H1 (cell line): ENCODE results near the gene PRMT3. TPM values are rescaled to one million over a fixed set of nuclear protein-coding genes. Genes with fewer than 3 reads are reported as not detected.

ENCODE experiments used
- CTCF ChIA-PET: fragments of 300-600 bp; sonication (Branson Sonifier 250); formaldehyde crosslinking; loops from one replicate; lab custom pipeline; 2021; ENCODE audit not compliant: partially characterized antibody; lab: Charles Lee
- POLR2A ChIA-PET: fragments of 300-600 bp; sonication (Branson Sonifier 250); formaldehyde crosslinking; loops from one replicate; lab custom pipeline; 2021; ENCODE audit warnings: inconsistent platforms; ENCODE audit not compliant: partially characterized antibody; lab: Charles Lee
- DNase-seq, 2 experiments: peaks; one replicate each; pipeline versions ENCODE4 v3.0.0 to v3.0.0-alpha.2; 2010 to 2022; ENCODE audit warnings: low spot score in 2 of 2, low read depth in 1 of 2, mixed read lengths in 1 of 2
- FAIRE-seq: peaks from 2 replicates; lab custom pipeline; 2011; peaks lifted over from hg19 to GRCh38; lab: Jason Lieb, UNC
- H2AFZ ChIP-seq: 2 replicates; pipeline ENCODE4 v1.8.1; 2012; ENCODE audit warnings: low read length, inconsistent platforms
- H2AK5ac ChIP-seq: 2 replicates; pipeline ENCODE4 v1.6.1; 2013; ENCODE audit warnings: low read depth, low read length
- H2BK120ac ChIP-seq: replicated peaks from 2 replicates; pipeline ENCODE3; 2013; ENCODE audit warnings: low read depth, low read length, inconsistent platforms
- H2BK12ac ChIP-seq: 2 replicates; pipeline ENCODE4 v1.6.1; 2013; ENCODE audit warnings: low read depth, low read length
- H2BK15ac ChIP-seq: 2 replicates; pipeline ENCODE4 v1.6.1; 2013; ENCODE audit warnings: low read length
- H2BK20ac ChIP-seq: 2 replicates; pipeline ENCODE4 v1.6.1; 2013; ENCODE audit warnings: low read length
- H2BK5ac ChIP-seq: 2 replicates; pipeline ENCODE4 v1.6.1; 2013; ENCODE audit warnings: low read depth, low read length
- H3K14ac ChIP-seq: 2 replicates; pipeline ENCODE4 v1.6.1; 2013; ENCODE audit warnings: inconsistent platforms; ENCODE audit not compliant: insufficient read length
- H3K18ac ChIP-seq: 2 replicates; pipeline ENCODE4 v1.6.1; 2013; ENCODE audit warnings: low read length; ENCODE audit errors: extremely low read depth
- H3K23ac ChIP-seq: 2 replicates; pipeline ENCODE4 v1.6.1; 2013; ENCODE audit warnings: inconsistent platforms; ENCODE audit not compliant: insufficient read length
- H3K23me2 ChIP-seq: 2 replicates; pipeline ENCODE4 v1.6.1; 2013; ENCODE audit warnings: low read depth, low read length
- H3K27ac ChIP-seq: 2 replicates; pipeline ENCODE4 v1.6.1; 2011; ENCODE audit warnings: low read depth, low read length, inconsistent platforms
- H3K27me3 ChIP-seq, 4 experiments: replicated peaks in 1 of 4; 1 replicate in 1 of 4; 2 replicates in 3 of 4; pipeline versions ENCODE4 v1.6.1 to v1.8.1; 2011 to 2013; ENCODE audit warnings: low read length in 3 of 4, mild to moderate bottlenecking in 3 of 4, inconsistent platforms in 2 of 4, mixed read lengths in 2 of 4, moderate library complexity in 1 of 4; ENCODE audit not compliant: control insufficient read depth in 3 of 4, insufficient read depth in 3 of 4; ENCODE audit errors: extremely low read depth in 1 of 4
- H3K36me3 ChIP-seq, 4 experiments: 2 replicates each; pipeline versions ENCODE4 v1.6.1 to v1.8.1; 2011 to 2013; ENCODE audit warnings: mild to moderate bottlenecking in 4 of 4, low read length in 3 of 4, moderate library complexity in 2 of 4, control low read depth in 1 of 4, inconsistent platforms in 1 of 4; ENCODE audit not compliant: insufficient read depth in 4 of 4, control insufficient read depth in 2 of 4
- H3K4ac ChIP-seq: replicated peaks from 2 replicates; pipeline ENCODE3; 2013; ENCODE audit warnings: low read length, low read depth, mixed read lengths, inconsistent platforms; ENCODE audit not compliant: insufficient read length
- H3K4me1 ChIP-seq, 4 experiments: replicated peaks in 1 of 4; 1 replicate in 1 of 4; 2 replicates in 3 of 4; pipeline versions ENCODE4 v1.6.1 to v1.8.1; 2011 to 2013; ENCODE audit warnings: low read length in 3 of 4, inconsistent platforms in 2 of 4, mixed read lengths in 1 of 4; ENCODE audit not compliant: insufficient read depth in 4 of 4, control insufficient read depth in 3 of 4
- H3K4me2 ChIP-seq, 2 experiments: 2 replicates each; pipeline versions ENCODE4 v1.6.1 to v1.8.1; 2011 to 2013; ENCODE audit warnings: low read depth in 2 of 2, low read length in 2 of 2, control low read depth in 1 of 2, inconsistent platforms in 1 of 2, mild to moderate bottlenecking in 1 of 2; ENCODE audit not compliant: insufficient read depth in 1 of 2
- H3K4me3 ChIP-seq, 4 experiments: fragments of 200-600, 300-600 bp in 1 of 4; sonication (generic), shearing (Covaris generic), sonication (Bioruptor Twin) in 1 of 4; 2 replicates each; pipeline versions ENCODE4 v1.5.1 to v1.8.1; 2011 to 2016; ENCODE audit warnings: low read length in 4 of 4, low read depth in 3 of 4, control low read depth in 2 of 4, inconsistent platforms in 2 of 4, mild to moderate bottlenecking in 2 of 4, mixed read lengths in 1 of 4, moderate library complexity in 1 of 4; ENCODE audit not compliant: insufficient read depth in 2 of 4; ENCODE audit errors: extremely low read depth in 1 of 4
- H3K56ac ChIP-seq: replicated peaks from 2 replicates; pipeline ENCODE3; 2013; ENCODE audit warnings: low read depth, mild to moderate bottlenecking, mixed read lengths, low read length, inconsistent platforms; ENCODE audit not compliant: insufficient read length
- H3K79me1 ChIP-seq: 2 replicates; pipeline ENCODE4 v1.6.1; 2013; ENCODE audit warnings: low read depth, low read length, control low read depth
- H3K79me2 ChIP-seq, 2 experiments: 2 replicates each; pipeline versions ENCODE4 v1.6.1 to v1.8.1; 2012 to 2013; ENCODE audit warnings: low read length in 2 of 2, mild to moderate bottlenecking in 2 of 2, inconsistent platforms in 1 of 2; ENCODE audit not compliant: insufficient read depth in 2 of 2, control insufficient read depth in 1 of 2
- H3K9ac ChIP-seq, 4 experiments: replicated peaks in 1 of 4; 1 replicate in 1 of 4; 2 replicates in 3 of 4; pipeline versions ENCODE4 v1.6.1 to v1.8.1; 2011 to 2013; ENCODE audit warnings: low read depth in 3 of 4, low read length in 3 of 4, control low read depth in 2 of 4, mild to moderate bottlenecking in 2 of 4, moderate library complexity in 2 of 4, inconsistent platforms in 1 of 4; ENCODE audit errors: extremely low read depth in 1 of 4
- H3K9me3 ChIP-seq, 2 experiments: 2 replicates each; pipeline versions ENCODE4 v1.6.1 to v1.8.1; 2012 to 2013; ENCODE audit warnings: mild to moderate bottlenecking in 2 of 2, moderate library complexity in 2 of 2, control low read depth in 1 of 2, inconsistent platforms in 1 of 2, low read depth in 1 of 2, low read length in 1 of 2, mixed read lengths in 1 of 2; ENCODE audit not compliant: insufficient read depth in 2 of 2
- H4K20me1 ChIP-seq, 2 experiments: replicated peaks in 1 of 2; 2 replicates each; pipeline versions ENCODE3 to v1.8.1; 2011 to 2013; ENCODE audit warnings: inconsistent platforms in 2 of 2, low read length in 2 of 2, mild to moderate bottlenecking in 1 of 2; ENCODE audit not compliant: insufficient read depth in 2 of 2, control insufficient read depth in 1 of 2
- H4K5ac ChIP-seq: 2 replicates; pipeline ENCODE4 v1.6.1; 2013; ENCODE audit warnings: low read length, low read depth, mixed read lengths, inconsistent platforms; ENCODE audit not compliant: insufficient read length
- H4K8ac ChIP-seq: 2 replicates; pipeline ENCODE4 v1.8.0; 2013; ENCODE audit warnings: mild to moderate bottlenecking, moderate library complexity, low read length, inconsistent platforms; ENCODE audit not compliant: insufficient read depth; ENCODE audit errors: extremely low read depth
- H4K91ac ChIP-seq: replicated peaks from 2 replicates; pipeline ENCODE3; 2013; ENCODE audit warnings: low read length, mixed read lengths, inconsistent platforms; ENCODE audit not compliant: insufficient read length
- ASH2L ChIP-seq: fragments of 200-600, 300-600 bp; sonication (generic); IDR thresholded peaks from one replicate; pipeline ENCODE4 v1.7.1; 2017; ENCODE audit warnings: low read length
- CTBP2 ChIP-seq: IDR thresholded peaks from 2 replicates; pipeline ENCODE4 v1.7.0; 2011; ENCODE audit warnings: borderline replicate concordance, mild to moderate bottlenecking, moderate library complexity, mixed read lengths, low read length; ENCODE audit not compliant: insufficient read depth, insufficient read length
- HDAC6 ChIP-seq: IDR thresholded peaks from one replicate; pipeline ENCODE4 v1.7.1; 2012; ENCODE audit warnings: low read depth, mild to moderate bottlenecking, inconsistent platforms, low read length, moderate library complexity
- SIRT6 ChIP-seq: IDR thresholded peaks from one replicate; pipeline ENCODE4 v1.7.1; 2012; ENCODE audit warnings: low read length, inconsistent platforms
- WGBS, 2 experiments: shearing (Covaris generic) in 1 of 2; methylation state at CpG; one replicate each; pipeline versions ENCODE4 v1.1.6 to v1.1.7; 2013 to 2015; ENCODE audit warnings: low lambda C conversion rate in 2 of 2, mixed read lengths in 2 of 2, inconsistent platforms in 1 of 2, low coverage in 1 of 2, missing lambda C conversion rate in 1 of 2; ENCODE audit not compliant: insufficient replicate concordance in 2 of 2, insufficient coverage in 1 of 2, insufficient read length in 1 of 2; ENCODE audit errors: extremely low coverage in 1 of 2, missing lambda C conversion rate in 1 of 2; 5-methylcytosine and 5-hydroxymethylcytosine counted together
- polyA plus RNA-seq, 7 experiments: library from polyadenylated mRNA; depleted of rRNA in 3 of 7; stranded (reverse) in 5 of 7; unstranded in 2 of 7; fragments of >200 nt in 5 of 7; fragments of 200-250 nt in 2 of 7; gene quantifications; 1 replicate in 5 of 7; 2 replicates in 1 of 7; 4 replicates in 1 of 7; pipeline versions ENCODE4 v1.2.1 to v1.2.3, GENCODE V29; 2011 to 2013; ENCODE audit warnings: missing spikeins in 2 of 7, mixed read lengths in 2 of 7
- total RNA-seq: library from RNA; stranded (reverse); fragmentation: NEBNext Ultra II Directional; extraction: Animal tissue kit (Norgen Biotek cat#: 25700); gene quantifications from 2 replicates; pipeline ENCODE4 v1.2.1, GENCODE V29; 2021

Gene PRMT3
- total and polyA plus RNA-seq, 2 of the 8 experiments (the other 6 are each of a cell fraction or from before 2014, with no cell fraction given): 11.2 to 26.5 TPM

- CTCF ChIA-PET: interaction anchor here (0.6 to 1.0 kb wide), 2 partner anchors 19 to 154 kb away, joined by 3 read pairs; no protein-coding TSS in a partner anchor
- no peaks in the 10 kb centered on the region for H3K36me3 ChIP-seq
- H3K27me3 ChIP-seq: no peaks in the 10 kb centered on the region
- no peak overlapping the region for H3K9ac ChIP-seq
- no peak overlapping the region for H3K18ac ChIP-seq
- no peak overlapping the region for H4K91ac ChIP-seq
- no peak overlapping the region for H2BK15ac ChIP-seq
- H3K4ac ChIP-seq: no peak overlapping the region
- H3K4me2 ChIP-seq: no peak overlapping the region
- peaks cover 8% of the 10 kb centered on the region in 2 experiments; a peak in 3 of 4 replicates for H3K9me3 ChIP-seq
- H2BK120ac ChIP-seq: no peak overlapping the region
- FAIRE-seq (no peak), DNase-seq (no peak)
- no peak overlapping the region for H3K56ac ChIP-seq
- H4K5ac ChIP-seq: no peak overlapping the region
- no peak overlapping the region for H2BK12ac ChIP-seq
- no peak overlapping the region for H3K23ac ChIP-seq
- H2AK5ac ChIP-seq: no peak overlapping the region
- H4K20me1 ChIP-seq: no peaks in the 10 kb centered on the region
- H3K79me1 ChIP-seq: no peaks in the 10 kb centered on the region
- H3K14ac ChIP-seq: no peak overlapping the region
- H3K79me2 ChIP-seq: no peaks in the 10 kb centered on the region
- H2BK20ac ChIP-seq: no peak overlapping the region
- H3K4me3 ChIP-seq: no peak overlapping the region
- POLR2A ChIA-PET: no interaction called here
- no peak overlapping the region for H2BK5ac ChIP-seq
- 54% methylated on average over 2 of the region's 2 CpGs; no CpG with 5 or more reads in 1 of the 2 experiments for WGBS, 2 experiments
- H3K27ac ChIP-seq: no peak overlapping the region
- no peak overlapping the region for H4K8ac ChIP-seq
- no peaks in the 10 kb centered on the region for H3K23me2 ChIP-seq
- H3K4me1 ChIP-seq: no peaks in the 10 kb centered on the region
- no peak overlapping the region for H2AFZ ChIP-seq
- no peak for TF ChIP-seq ASH2L
- no peak for TF ChIP-seq HDAC6
- TF ChIP-seq SIRT6: no peak
- TF ChIP-seq CTBP2: no peak
Measured at GRCh38 chr11:20551096-20551495, 163.6 kb downstream of the PRMT3 start.
